Stimulated activated CD4-positive, alpha-beta T cell treated with anti-CD3 and anti-CD28 coated beads, Interleukin-12 subunit alpha, Interleukin-12 subunit beta, amount 100 ng/mL, for 48 hours (primary cell): ENCODE results near the gene PPP1R13B.
"Not testable (repeated sequence)": the region's sequence is repeated elsewhere in the genome, so short reads cannot be mapped to it uniquely, and the experiment has no call there.

Experiments used
- DNase-seq, 3 donors: peaks; one replicate each; pipeline ENCODE4 v3.0.0-alpha.2; 2020; ENCODE audit warnings: low read depth in 2 of 3, low spot score in 1 of 3

Gene PPP1R13B

GRCh38 chr14:103847451-103848174 lies at the start of gene PPP1R13B:
PPP1R13B (minus strand) TSS chr14:103847575; CDS start chr14:103847307, 268 bp downstream.
- DNase-seq: peak; percentile 81 to 95 (median 93)

- DNase-seq: no peak
These were observed 49.2 kb upstream of the PPP1R13B start for GRCh38 chr14:103896578-103896977.

GRCh38 chr14:103894723-103895059 lies 47.3 kb upstream of the PPP1R13B start:
- DNase-seq: no peak

GRCh38 chr14:103894034-103894722 lies 46.8 kb upstream of the PPP1R13B start:
- DNase-seq: no peak

GRCh38 chr14:103892247-103892646 lies 44.9 kb upstream of the PPP1R13B start:
- no peak for DNase-seq

GRCh38 chr14:103891667-103892215 lies 44.4 kb upstream of the PPP1R13B start:
- DNase-seq: no peak

GRCh38 chr14:103890821-103891666 lies 43.7 kb upstream of the PPP1R13B start:
- no peak for DNase-seq

GRCh38 chr14:103890052-103890371 lies 42.6 kb upstream of the PPP1R13B start:
- no peak for DNase-seq

- no peak for DNase-seq
These were observed 42.1 kb upstream of the PPP1R13B start for GRCh38 chr14:103889313-103890051.

GRCh38 chr14:103889002-103889312 lies 41.6 kb upstream of the PPP1R13B start:
- DNase-seq: not testable (repeated sequence)

GRCh38 chr14:103887557-103888115 lies 40.3 kb upstream of the PPP1R13B start:
- no peak for DNase-seq

- no peak for DNase-seq
These were observed 39.8 kb upstream of the PPP1R13B start for GRCh38 chr14:103887170-103887501.

- no peak for DNase-seq
These were observed 39.2 kb upstream of the PPP1R13B start for GRCh38 chr14:103886304-103887169.

- DNase-seq: no peak
These were observed 38.1 kb upstream of the PPP1R13B start for GRCh38 chr14:103885509-103885932.

GRCh38 chr14:103884854-103885253 lies 37.5 kb upstream of the PPP1R13B start:
- DNase-seq: no peak

- DNase-seq: no peak
These were observed 35.8 kb upstream of the PPP1R13B start for GRCh38 chr14:103883263-103883523.

GRCh38 chr14:103882503-103883262 lies 35.3 kb upstream of the PPP1R13B start:
- no peak for DNase-seq

GRCh38 chr14:103881268-103882201 lies 34.2 kb upstream of the PPP1R13B start:
- no peak for DNase-seq
